Upper lobe of right lung (tissue), 1 donor: ENCODE measurements around the gene SMCO4. TPM values are rescaled to one million over a fixed set of nuclear protein-coding genes. Genes with fewer than 3 reads are reported as not detected.

Source experiments
- ATAC-seq: fragments of 200-7000 bp; cut with Tn5 transposase; one replicate; pipeline ENCODE4 v1.9.1; 2020; ENCODE audit warnings: mild to moderate bottlenecking, moderate library complexity
- DNase-seq: peaks from one replicate; pipeline ENCODE4 v3.0.0-alpha.2; 2020
- H3K27ac ChIP-seq: fragments of 200-600 bp; one replicate; pipeline ENCODE4 v1.8.0; 2022
- H3K27me3 ChIP-seq: fragments of 200-600 bp; one replicate; pipeline ENCODE4 v1.8.0; 2022; ENCODE audit warnings: mild to moderate bottlenecking
- H3K36me3 ChIP-seq: fragments of 200-600 bp; one replicate; pipeline ENCODE4 v1.8.0; 2022
- H3K4me1 ChIP-seq: fragments of 200-600 bp; one replicate; pipeline ENCODE4 v1.8.0; 2022
- H3K4me3 ChIP-seq: fragments of 200-600 bp; one replicate; pipeline ENCODE4 v1.8.0; 2022; ENCODE audit warnings: mild to moderate bottlenecking
- H3K9me3 ChIP-seq: fragments of 200-600 bp; one replicate; pipeline ENCODE4 v1.8.0; 2022
- intact Hi-C: fragments of 100-400 bp; cut with DNase I; formaldehyde crosslinking; loops from one replicate; pipeline ENCODE4 v1.11.0; 2022
- total RNA-seq: library from RNA; stranded (reverse); fragmentation: NEBNext Ultra II Directional; extraction: Animal tissue kit (Norgen Biotek cat#: 25700); gene quantifications from one replicate; pipeline ENCODE4 v1.2.1, GENCODE V29; 2021
- TF ChIP-seq, protein P1 (sequence below): fragments of 200-600 bp; IDR thresholded peaks from one replicate; pipeline ENCODE4 v1.8.0; 2022; ENCODE audit warnings: antibody characterized with exemption
- donor health status: DM: no; HTN: yes; CAD: no; lungs with severe emphysema.

The SMCO4 gene
- total RNA-seq, 1 donor from 2014 or later: 55.7 TPM

DNA sequence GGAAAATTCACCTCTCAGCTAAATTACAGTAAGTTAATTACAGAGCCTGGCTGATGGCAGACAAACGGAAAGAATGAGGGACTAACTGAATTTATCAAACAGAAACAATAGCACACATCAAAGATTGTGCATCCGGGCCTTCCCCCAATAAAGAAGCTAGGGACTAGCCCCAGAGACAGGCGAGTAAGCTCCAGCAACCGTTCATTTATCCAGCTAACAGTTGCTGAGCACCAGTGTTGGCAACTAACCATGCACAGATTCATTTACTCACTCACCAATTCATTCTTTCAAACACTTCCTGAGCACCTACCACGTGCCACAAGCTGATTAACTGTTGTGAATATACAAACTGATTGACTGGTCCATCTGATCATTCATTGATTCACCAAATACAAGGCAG is 51.2 kb downstream of the SMCO4 start:
- TF ChIP-seq, protein P1, sequence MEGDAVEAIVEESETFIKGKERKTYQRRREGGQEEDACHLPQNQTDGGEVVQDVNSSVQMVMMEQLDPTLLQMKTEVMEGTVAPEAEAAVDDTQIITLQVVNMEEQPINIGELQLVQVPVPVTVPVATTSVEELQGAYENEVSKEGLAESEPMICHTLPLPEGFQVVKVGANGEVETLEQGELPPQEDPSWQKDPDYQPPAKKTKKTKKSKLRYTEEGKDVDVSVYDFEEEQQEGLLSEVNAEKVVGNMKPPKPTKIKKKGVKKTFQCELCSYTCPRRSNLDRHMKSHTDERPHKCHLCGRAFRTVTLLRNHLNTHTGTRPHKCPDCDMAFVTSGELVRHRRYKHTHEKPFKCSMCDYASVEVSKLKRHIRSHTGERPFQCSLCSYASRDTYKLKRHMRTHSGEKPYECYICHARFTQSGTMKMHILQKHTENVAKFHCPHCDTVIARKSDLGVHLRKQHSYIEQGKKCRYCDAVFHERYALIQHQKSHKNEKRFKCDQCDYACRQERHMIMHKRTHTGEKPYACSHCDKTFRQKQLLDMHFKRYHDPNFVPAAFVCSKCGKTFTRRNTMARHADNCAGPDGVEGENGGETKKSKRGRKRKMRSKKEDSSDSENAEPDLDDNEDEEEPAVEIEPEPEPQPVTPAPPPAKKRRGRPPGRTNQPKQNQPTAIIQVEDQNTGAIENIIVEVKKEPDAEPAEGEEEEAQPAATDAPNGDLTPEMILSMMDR: no peak
- Histone ChIP-seq H3K27me3 (no peaks in the 10 kb centered on the region), H3K4me1 (no peaks in the 10 kb centered on the region), H3K4me3 (no peak overlapping the region), H3K27ac (no peak overlapping the region), H3K36me3 (no peaks in the 10 kb centered on the region), H3K9me3 (no peaks in the 10 kb centered on the region)
- ATAC-seq (no peak), DNase-seq (no peak)
- intact Hi-C loops: no loop called here

GRCh38 chr11:93490996-93491618 is 52.1 kb downstream of the SMCO4 start:
- Histone ChIP-seq H3K4me1 (no peaks in the 10 kb centered on the region), H3K27ac (no peak overlapping the region), H3K4me3 (no peak overlapping the region), H3K9me3 (no peaks in the 10 kb centered on the region), H3K27me3 (no peaks in the 10 kb centered on the region), H3K36me3 (no peaks in the 10 kb centered on the region)
- no peak for DNase-seq
- TF ChIP-seq, protein P1: no peak
- intact Hi-C loops: no loop called here
- ATAC-seq: no peak

DNA sequence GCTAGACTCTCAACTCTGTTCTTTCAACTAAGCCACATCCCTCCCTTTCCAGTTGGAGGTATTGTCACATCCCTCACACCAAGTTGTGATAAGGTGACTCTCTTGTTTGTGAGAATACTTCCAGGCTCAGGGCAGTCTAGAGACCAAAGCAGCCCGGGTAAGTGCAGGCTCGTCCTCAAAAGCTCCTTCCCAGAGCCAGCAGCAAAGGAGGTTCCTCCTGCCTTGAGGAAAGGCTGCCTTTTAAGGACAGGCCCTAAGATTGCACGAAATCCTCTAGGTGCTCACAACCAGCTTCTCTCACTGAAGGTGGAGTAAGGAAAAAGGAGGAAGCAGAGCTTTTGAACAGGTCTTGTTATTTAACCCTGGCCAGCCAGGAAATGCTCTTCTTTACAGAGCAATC is 53.4 kb downstream of the SMCO4 start:
- intact Hi-C loops: no loop called here
- Histone ChIP-seq H3K36me3 (no peaks in the 10 kb centered on the region), H3K4me1 (peaks cover 4% of the 10 kb centered on the region), H3K4me3 (no peak overlapping the region), H3K27ac (no peak overlapping the region), H3K9me3 (no peaks in the 10 kb centered on the region), H3K27me3 (no peaks in the 10 kb centered on the region)
- ATAC-seq (no peak), DNase-seq (no peak)
- TF ChIP-seq, protein P1: no peak

- intact Hi-C loops: no loop called here
- ATAC-seq (no peak), DNase-seq (no peak)
- TF ChIP-seq, protein P1: no peak
- H3K9me3 ChIP-seq: no peaks in the 10 kb centered on the region
- H3K27me3 ChIP-seq: no peaks in the 10 kb centered on the region
- no peak overlapping the region for H3K27ac ChIP-seq
- no peaks in the 10 kb centered on the region for H3K36me3 ChIP-seq
- H3K4me3 ChIP-seq: no peak overlapping the region
- H3K4me1 ChIP-seq: peaks cover 4% of the 10 kb centered on the region
Observed at GRCh38 chr11:93487032-93487483, 56.1 kb downstream of the SMCO4 start.

- no peak for DNase-seq
- no peaks in the 10 kb centered on the region for H3K9me3 ChIP-seq
- ATAC-seq: no peak
- H3K4me1 ChIP-seq: peaks cover 4% of the 10 kb centered on the region
- intact Hi-C loops: no loop called here
- H3K27me3 ChIP-seq: no peaks in the 10 kb centered on the region
- no peak overlapping the region for H3K4me3 ChIP-seq
- TF ChIP-seq, protein P1: no peak
- H3K36me3 ChIP-seq: no peaks in the 10 kb centered on the region
- no peak overlapping the region for H3K27ac ChIP-seq
Observed at GRCh38 chr11:93485983-93486382, 57.2 kb downstream of the SMCO4 start.

DNA sequence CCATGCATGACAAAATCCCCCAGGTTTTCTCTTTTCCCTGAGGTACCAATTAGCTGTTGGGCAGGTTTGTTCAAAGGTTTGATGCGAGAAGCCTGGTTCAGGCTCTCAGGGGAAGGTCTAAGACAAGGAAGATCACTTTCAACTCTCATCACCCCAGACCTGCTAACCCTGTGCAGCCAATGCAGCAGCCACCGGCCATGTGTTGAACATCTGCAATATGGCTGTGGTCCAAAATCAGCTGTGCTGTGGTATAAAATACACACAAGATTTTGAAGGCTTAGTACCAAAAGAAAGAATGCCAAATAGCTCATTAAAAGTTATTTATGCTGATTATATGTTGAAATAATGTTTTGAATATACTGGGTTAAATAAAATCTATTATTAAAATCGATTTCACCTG is 58.5 kb downstream of the SMCO4 start:
- H3K4me3 ChIP-seq: no peak overlapping the region
- no peak for DNase-seq
- H3K36me3 ChIP-seq: no peaks in the 10 kb centered on the region
- intact Hi-C loops: no loop called here
- no peak for ATAC-seq
- H3K4me1 ChIP-seq: peaks cover 4% of the 10 kb centered on the region
- TF ChIP-seq, protein P1: no peak
- no peak overlapping the region for H3K27ac ChIP-seq
- H3K9me3 ChIP-seq: no peaks in the 10 kb centered on the region
- H3K27me3 ChIP-seq: no peaks in the 10 kb centered on the region
